Hepatic stellate cell (primary cell): ENCODE measurements around the gene ABCC6.
"Not testable (repeated sequence)": the region's sequence is repeated elsewhere in the genome, so short reads cannot be mapped to it uniquely, and the experiment has no call there.

Experiments used
- DNase-seq: peaks from one replicate; pipeline ENCODE4 v3.0.0; 2011; ENCODE audit warnings: low spot score

The ABCC6 gene

DNA sequence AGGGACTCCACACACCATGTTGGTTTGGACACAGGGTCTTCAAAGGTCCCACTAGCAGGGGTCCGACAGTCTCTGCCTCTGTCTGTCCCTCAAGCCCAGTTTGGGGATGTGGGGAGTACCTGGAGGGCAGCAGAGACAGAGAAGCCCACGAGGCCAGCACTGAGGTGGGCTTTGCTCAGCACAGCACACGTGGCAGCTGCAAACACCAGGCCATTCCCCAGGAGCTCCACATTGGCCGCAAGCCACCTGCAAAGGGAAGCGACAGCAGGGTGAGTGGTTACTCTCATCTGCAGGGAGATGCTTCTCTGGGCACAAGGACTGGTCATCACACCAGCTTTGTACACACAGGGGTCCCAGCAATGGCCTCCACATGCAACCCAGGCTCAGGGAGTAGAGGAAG, 62.0 kb downstream of the ABCC6 start:
- DNase-seq = no peak

DNA sequence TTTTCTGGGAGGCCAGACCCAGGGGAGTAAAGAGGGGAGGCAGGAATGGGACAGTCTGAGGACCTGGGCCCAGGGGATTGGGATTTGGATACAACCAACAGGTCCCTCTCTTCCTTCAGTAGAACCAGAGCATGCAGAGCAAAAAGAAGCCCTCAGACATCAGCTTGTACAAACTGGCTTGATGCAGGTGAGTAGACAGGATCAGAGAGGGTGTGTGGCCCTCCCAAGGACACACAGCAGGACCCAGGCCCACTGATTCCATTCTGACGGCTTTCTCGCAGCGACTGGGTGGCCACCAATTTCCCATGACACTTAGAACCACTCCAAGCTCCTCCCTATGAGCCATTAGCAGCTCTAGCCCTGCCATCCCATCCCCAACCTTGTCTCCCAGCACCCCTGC, 63.6 kb downstream of the ABCC6 start:
- DNase-seq = no peak

DNA sequence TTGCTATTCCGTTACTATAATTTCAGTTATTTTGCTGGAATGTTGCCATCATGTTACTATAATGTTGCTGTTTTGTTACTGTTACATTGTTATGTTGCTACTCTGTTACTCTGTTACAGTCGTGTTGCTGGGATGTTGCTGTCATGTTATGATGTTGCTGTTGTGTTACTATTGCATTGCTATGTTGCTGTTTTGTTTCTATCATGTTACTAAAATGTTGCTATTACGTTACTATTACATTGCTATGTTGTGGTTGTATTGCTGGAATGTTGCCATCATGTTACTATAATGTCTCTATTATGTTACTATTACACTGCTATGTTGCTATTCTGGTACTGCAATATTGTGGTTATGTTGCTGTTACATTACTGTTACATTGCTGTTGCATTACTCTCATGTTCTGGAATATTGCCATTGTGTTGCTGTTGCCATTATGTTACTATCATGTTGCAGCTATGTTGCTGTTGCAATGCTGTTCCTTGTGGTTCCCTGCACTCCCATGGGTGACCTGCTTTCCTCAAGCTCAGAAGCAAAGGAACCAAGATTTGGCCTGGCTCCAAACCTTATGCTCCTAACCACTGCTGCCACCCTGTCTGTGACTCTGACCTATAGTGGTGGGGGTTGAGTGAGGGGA, 64.4 kb downstream of the ABCC6 start:
- no peak for DNase-seq

DNA sequence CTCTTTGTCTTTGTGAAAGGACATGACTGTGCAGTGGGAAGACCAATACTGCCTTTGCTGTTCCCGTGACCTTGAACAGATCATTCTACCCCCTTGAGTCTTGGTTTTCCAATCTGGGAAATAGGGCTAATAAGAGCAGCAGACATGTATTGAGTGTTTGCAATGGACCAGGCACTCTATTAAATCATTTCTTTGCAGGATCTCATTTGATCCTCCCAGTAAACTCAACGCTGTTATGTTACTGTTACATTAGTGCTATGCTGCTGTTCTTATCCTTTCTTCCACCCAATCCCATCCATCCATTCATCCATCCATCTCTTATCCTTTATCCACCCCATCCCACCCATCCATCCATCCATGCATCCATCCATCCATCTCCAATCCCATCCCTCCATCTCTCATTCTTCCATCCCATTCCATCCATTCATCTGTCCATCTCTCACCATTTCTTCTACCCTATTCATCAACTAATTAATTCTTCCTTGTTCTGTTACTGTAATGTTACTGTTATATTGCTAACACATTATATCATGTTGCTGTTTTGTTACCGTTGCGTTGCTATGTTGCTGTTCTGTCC, 65.1 kb downstream of the ABCC6 start:
- no peak for DNase-seq

DNA sequence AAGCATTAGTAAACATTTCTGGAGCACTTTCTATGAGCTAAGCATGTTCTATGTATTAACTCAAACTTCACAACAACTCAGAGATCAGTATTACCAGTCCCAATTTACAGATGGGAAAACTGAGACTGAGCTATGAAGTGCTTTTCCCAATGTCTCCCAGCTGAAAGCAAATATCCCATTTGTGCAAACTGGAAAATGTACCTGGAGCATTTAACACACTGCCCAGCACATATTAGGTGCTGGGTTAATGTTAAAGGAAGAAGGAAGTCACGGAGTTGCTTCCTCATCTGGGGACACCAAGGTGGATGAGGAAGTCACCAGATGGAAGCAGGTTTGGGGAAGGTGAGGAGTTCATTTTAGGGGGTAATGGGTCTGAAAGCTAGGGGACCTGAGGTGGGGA, 66.1 kb downstream of the ABCC6 start:
- DNase-seq = no peak

- no peak for DNase-seq
These were observed 68.1 kb downstream of the ABCC6 start for GRCh38 chr16:16155234-16155633.

DNA sequence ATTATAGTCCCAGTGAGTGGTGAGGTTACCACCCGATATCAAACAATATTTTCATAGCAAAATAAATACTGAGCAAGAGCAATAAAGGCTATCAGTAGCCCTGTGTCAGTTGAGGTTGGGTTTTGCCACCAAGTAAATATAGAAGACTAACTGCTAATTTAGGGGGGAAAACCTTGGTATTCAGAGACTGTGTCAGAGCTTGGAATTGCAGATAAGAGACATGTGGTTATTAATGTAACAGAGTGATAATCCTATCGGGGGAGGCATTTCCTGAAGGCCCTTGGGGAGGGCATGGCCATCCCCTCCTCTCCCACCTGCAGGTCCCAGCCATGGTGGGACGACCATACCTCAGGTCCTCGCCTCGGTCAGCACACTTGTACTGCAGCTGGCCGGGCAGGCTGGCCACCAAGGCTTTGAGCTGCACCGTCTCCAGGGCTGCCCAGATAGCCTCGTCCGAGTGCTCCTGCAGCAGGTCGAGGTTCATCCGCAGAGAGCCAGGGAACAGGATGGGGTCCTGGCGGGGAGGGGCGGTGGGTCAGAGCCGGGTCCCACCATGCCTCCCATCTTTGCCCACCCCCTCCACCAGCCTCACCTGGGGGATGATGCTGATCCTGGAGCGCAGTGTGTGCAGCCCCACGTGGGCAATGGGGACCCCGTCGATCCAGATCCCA, 68.9 kb downstream of the ABCC6 start:
- DNase-seq = no peak

GRCh38 chr16:16153000-16153399, 70.3 kb downstream of the ABCC6 start:
- DNase-seq = not testable (repeated sequence)

DNA sequence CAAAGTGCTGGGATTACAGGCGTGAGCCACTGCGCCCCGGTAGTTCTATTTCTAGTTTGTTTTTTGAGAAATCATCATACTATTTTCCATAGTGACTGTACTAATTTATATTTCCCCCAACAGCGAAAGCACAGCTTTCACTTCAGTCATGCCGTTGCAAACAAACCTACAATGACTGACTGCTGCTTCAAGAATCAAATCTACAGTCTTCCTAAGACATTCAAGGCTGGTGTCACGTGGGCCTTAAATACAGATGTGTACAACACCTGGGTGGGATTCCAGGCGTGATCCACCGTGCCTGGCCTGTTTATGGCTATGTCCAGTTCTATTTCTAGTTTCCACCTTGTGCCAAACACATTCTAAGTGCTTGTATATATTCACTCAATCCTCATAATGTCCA, 72.0 kb downstream of the ABCC6 start:
- no peak for DNase-seq

GRCh38 chr16:16150878-16151152, 72.5 kb downstream of the ABCC6 start:
- no peak for DNase-seq

GRCh38 chr16:16150117-16150877, 73.0 kb downstream of the ABCC6 start:
- DNase-seq = peak; percentile 46

DNA sequence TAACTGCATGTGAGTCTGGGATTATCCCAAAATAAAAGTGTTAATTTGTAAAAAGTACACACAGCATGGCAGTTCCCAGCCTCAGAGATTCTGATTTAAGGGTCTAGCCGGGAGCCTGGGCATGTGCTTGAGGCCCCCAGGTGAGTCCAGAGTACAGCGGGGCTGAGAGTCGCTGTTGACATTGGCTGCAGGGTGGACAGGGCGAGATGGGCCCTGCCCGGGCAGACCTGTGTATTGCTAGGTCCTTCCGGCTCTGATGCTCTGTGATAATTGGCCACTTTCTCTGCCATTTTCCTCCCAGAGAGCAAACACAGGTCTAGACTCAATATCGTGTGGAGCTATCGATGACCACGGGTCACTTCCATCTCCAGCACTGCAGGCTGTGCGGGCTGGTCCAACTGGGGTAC, 73.6 kb downstream of the ABCC6 start:
- DNase-seq = no peak

DNA sequence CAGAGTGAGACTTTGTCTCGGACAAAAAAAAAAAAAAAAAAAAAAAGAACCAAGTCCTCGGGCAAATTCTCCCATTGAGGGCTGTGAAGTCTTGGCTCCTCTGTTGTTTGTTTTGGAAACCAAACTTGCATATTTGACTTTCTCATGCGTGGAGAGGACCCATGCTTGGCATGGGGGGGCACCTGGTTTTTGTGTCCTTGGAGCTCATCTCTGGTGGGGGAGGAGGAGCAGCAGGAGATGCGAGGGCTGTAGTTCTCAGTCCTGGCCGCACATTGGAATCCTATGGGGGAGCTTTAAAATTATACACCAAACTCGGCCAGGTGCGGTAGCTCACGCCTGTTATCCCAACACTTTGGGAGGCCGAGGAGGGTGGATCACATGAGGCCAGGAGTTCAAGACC, 74.5 kb downstream of the ABCC6 start:
- no peak for DNase-seq

DNA sequence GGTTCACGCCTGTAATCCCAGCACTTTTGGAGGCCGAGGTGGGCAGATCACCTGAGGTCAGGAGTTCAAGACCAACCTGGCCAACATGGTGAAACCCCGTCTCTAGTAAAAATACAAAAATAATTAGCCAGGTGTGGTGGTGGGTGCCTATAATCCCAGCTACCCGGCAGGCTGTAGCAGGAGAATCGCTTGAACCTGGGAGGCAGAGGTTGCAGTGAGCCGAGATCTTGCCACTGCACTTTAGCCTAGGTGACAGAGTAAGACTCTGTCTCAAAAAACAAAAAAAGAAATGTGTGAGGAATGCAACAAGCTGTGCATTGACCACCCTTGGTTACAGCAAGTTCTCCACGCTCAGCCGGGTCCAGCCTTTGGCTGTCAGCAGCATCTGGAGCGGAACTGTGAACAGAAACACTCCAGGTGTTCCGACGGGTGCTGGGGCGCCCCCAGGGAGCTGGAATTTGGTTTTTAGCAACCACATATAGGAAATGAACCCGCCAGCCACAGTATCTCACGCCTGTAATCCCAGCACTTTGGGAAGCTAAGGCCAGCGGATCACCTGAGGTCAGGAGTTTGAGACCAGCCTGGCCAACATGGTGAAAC, 75.2 kb downstream of the ABCC6 start:
- DNase-seq = not testable (repeated sequence)

GRCh38 chr16:16147316-16147999, 75.8 kb downstream of the ABCC6 start:
- DNase-seq = no peak

DNA sequence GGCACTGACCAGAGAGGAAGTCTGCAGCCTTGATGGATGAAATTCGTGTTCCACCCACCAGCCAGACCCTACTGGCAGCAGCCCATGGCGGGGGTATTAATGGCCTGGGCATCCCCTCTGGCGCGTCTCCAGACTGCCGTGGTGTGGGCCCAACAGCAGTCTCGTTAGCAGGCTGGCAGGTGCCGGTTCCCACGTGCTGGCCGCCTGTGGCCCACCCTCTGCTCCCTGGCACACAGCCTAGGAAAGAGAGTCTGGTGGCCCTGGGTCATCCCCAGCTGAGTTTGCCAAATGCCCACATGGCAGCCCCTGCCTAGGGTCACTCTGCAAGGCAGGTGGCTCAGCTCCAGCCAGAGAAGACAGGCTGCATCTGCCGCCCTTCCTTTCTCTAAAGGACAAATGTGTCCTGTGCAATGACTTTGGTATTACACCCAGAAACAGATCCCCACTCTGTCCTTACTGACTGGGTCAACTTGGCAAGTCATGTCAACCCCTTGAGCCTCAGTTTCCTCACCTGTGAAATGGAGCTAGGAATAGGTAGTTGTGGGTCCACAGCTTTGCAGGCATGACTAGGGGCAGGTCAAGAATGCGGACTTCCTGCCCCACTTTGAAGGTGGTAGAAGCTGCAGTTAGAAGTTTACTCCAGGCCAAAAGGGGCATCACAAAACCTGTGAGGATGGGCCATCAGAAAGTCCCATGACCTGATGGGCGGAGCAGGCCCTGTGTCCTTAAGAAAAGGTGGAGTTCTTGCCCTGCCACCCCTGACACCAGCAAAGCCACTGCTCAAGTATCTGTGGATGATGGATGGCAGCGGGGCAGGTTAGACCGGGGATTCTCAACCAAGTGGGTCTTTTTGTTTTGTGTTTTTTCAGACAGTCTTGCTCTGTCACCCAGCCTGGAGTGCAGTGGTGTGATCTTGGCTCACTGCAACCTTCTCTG, 76.6 kb downstream of the ABCC6 start:
- no peak for DNase-seq

DNA sequence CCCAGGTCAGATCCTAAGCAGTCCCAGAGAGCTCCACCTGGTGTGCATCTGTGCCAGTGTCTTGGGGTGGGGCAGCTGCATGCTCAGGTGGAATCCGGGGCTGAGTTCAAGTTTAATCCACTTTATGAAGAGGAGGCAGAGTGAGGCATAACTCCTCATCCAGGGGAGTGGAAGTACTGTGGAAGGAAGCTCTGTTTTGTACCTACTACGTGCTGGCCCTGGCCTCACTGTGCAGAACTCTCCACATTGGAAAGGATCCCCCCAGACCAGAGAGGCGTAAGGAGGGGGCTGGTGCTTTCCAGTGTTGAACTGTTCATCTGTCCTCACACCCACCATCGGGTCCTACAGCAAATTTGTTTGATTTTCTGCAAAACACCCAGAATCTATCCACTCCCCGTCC, 78.0 kb downstream of the ABCC6 start:
- DNase-seq = no peak

- no peak for DNase-seq
These were observed 78.9 kb downstream of the ABCC6 start for GRCh38 chr16:16144416-16144815.

DNA sequence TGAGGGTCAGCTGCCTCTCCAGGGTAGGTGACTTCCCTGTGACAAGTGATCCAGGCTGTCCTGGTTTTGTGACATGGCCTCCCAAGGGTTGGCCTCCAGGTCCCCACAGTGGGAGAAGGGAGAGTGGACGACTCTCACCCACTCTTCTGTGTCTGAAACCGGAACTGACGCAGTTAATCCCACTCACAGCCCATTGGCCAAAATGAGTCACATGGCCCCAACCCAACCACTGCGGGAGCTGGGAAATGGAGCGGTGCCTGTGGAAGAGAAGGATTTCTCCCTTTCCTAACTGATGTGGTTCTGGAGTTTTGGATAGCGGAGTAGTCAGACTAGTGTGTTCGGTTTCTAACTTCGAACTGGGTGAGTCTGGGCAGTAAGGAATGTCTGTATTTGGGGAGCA, 79.4 kb downstream of the ABCC6 start:
- DNase-seq = no peak

DNA sequence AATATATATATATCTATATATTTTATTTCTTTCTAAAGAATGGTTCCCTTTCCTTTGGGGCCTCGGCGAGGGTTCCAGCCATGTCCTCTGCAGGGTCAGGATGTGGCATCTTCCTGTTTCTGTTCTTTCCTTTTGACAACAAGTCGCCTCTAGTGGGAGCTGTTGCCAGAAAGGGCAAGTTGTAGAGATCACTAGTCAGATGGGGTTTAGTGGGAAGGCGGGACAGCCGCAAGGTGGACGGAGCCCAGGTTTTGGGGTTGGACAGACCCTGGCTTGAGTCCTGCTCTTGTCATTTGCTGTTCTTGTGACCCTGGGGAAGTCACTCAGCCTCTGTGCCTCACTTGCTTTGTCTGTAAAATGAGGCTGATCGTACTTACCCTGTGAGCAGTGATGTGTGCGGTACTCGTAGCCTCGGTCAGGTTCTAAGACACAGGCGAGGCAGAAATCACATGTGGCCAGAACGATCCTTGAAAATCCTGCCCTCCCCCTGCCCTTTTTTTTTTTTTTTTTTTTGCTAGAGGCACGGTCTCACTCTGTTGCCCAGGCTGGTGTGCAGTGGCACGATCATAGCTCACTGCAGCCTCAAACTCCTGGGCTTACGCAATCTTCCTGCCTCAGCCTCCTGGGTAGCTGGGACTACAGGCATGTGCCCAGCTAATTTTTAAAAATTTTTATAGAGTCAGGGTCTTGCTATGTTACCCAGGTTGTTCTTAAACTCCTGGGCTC, 80.1 kb downstream of the ABCC6 start:
- DNase-seq = no peak
